ENCODE results near the gene STAMBP.

The STAMBP gene

GRCh38 chr2:73859721-73860586 is 31.2 kb downstream of the STAMBP start:
- H3K4me2 ChIP-seq (ENCODE audit: low read length), result no peak overlapping the region

GRCh38 chr2:73862987-73863386 is 34.2 kb downstream of the STAMBP start:
- Histone ChIP-seq H3K27me3 (ENCODE audit: low read depth, low read length) (no peaks in the 10 kb centered on the region), H3K9me3 (ENCODE audit: insufficient read depth, low read length) (no peaks in the 10 kb centered on the region), H2AFZ (ENCODE audit: low read depth, low read length) (no peak overlapping the region), H3K36me3 (replicated peaks; ENCODE audit: low read depth, low read length) (peaks cover 62% of the 10 kb centered on the region), H4K20me1 (ENCODE audit: insufficient read depth, low read length) (no peaks in the 10 kb centered on the region), H3K9ac (ENCODE audit: low read length) (no peak overlapping the region), H3K27ac (ENCODE audit: low read length) (no peak overlapping the region), H3K4me3 (ENCODE audit: low read length) (no peak overlapping the region), H3K4me1 (ENCODE audit: low read length) (no peaks in the 10 kb centered on the region), H3K4me2 (ENCODE audit: low read length) (no peak overlapping the region), H3K79me2 (ENCODE audit: low read length) (no peaks in the 10 kb centered on the region)
- TF ChIP-seq EZH2phosphoT487 (IDR thresholded peaks at IDR 0.05; ENCODE audit: low read depth) (no peak), CTCF (IDR thresholded peaks at IDR 0.05; ENCODE audit: low read depth, low read length) (no peak)

More at GRCh38 chr2:73859721-73860586, 31.2 kb downstream of the STAMBP start:
- TF ChIP-seq EZH2phosphoT487 (IDR thresholded peaks at IDR 0.05; ENCODE audit: low read depth) (no peak), CTCF (IDR thresholded peaks at IDR 0.05; ENCODE audit: low read depth, low read length) (no peak)
- H3K4me3 ChIP-seq (ENCODE audit: low read length), result no peak overlapping the region
- no peak overlapping the region for H2AFZ ChIP-seq (ENCODE audit: low read depth, low read length)
- no peaks in the 10 kb centered on the region for H3K9me3 ChIP-seq (ENCODE audit: insufficient read depth, low read length)
- H3K9ac ChIP-seq (ENCODE audit: low read length), result no peak overlapping the region
- H4K20me1 ChIP-seq (ENCODE audit: insufficient read depth, low read length), result no peaks in the 10 kb centered on the region
- H3K4me1 ChIP-seq (ENCODE audit: low read length), result no peaks in the 10 kb centered on the region
- peaks cover 71% of the 10 kb centered on the region for H3K36me3 ChIP-seq (replicated peaks; ENCODE audit: low read depth, low read length)
- H3K27ac ChIP-seq (ENCODE audit: low read length), result no peak overlapping the region
- H3K79me2 ChIP-seq (ENCODE audit: low read length), result no peaks in the 10 kb centered on the region
- no peaks in the 10 kb centered on the region for H3K27me3 ChIP-seq (ENCODE audit: low read depth, low read length)

- Histone ChIP-seq H3K4me3 (ENCODE audit: low read length) (no peak overlapping the region), H3K79me2 (ENCODE audit: low read length) (no peaks in the 10 kb centered on the region), H3K27ac (ENCODE audit: low read length) (no peak overlapping the region), H3K27me3 (ENCODE audit: low read depth, low read length) (no peaks in the 10 kb centered on the region), H3K4me1 (ENCODE audit: low read length) (no peaks in the 10 kb centered on the region), H3K9ac (ENCODE audit: low read length) (no peak overlapping the region), H2AFZ (ENCODE audit: low read depth, low read length) (no peak overlapping the region), H3K36me3 (replicated peaks; ENCODE audit: low read depth, low read length) (peaks cover 27% of the 10 kb centered on the region), H3K4me2 (ENCODE audit: low read length) (no peak overlapping the region), H4K20me1 (ENCODE audit: insufficient read depth, low read length) (no peaks in the 10 kb centered on the region), H3K9me3 (ENCODE audit: insufficient read depth, low read length) (no peaks in the 10 kb centered on the region)
- TF ChIP-seq EZH2phosphoT487 (IDR thresholded peaks at IDR 0.05; ENCODE audit: low read depth), result no peak
These were observed 39.6 kb downstream of the STAMBP start for GRCh38 chr2:73868204-73868978.

GRCh38 chr2:73870084-73870483 is 41.3 kb downstream of the STAMBP start:
- H3K79me2 ChIP-seq (ENCODE audit: low read length), result no peaks in the 10 kb centered on the region
- no peak overlapping the region for H3K4me2 ChIP-seq (ENCODE audit: low read length)

More at GRCh38 chr2:73870084-73870483, 41.3 kb downstream of the STAMBP start:
- H3K27me3 ChIP-seq (ENCODE audit: low read depth, low read length), result no peaks in the 10 kb centered on the region
- H4K20me1 ChIP-seq (ENCODE audit: insufficient read depth, low read length), result no peaks in the 10 kb centered on the region
- H3K9me3 ChIP-seq (ENCODE audit: insufficient read depth, low read length), result no peaks in the 10 kb centered on the region
- H3K9ac ChIP-seq (ENCODE audit: low read length), result no peak overlapping the region
- H3K27ac ChIP-seq (ENCODE audit: low read length), result no peak overlapping the region
- no peak for TF ChIP-seq CTCF (IDR thresholded peaks at IDR 0.05; ENCODE audit: low read depth, low read length)
- TF ChIP-seq EZH2phosphoT487 (IDR thresholded peaks at IDR 0.05; ENCODE audit: low read depth), result no peak
- H2AFZ ChIP-seq (ENCODE audit: low read depth, low read length), result no peak overlapping the region
- H3K36me3 ChIP-seq (replicated peaks; ENCODE audit: low read depth, low read length), result peaks cover 14% of the 10 kb centered on the region
- H3K4me1 ChIP-seq (ENCODE audit: low read length), result no peaks in the 10 kb centered on the region
- H3K4me3 ChIP-seq (ENCODE audit: low read length), result no peak overlapping the region

Data from OCI-LY3 (cell line).